ENCODE measurements around the gene NHS.
A peak's percentile ranks its signal among the peaks of the same experiment; 100 is the strongest.

- TF ChIP-seq USF2 (IDR thresholded peaks at IDR 0.05): no peak
- TF ChIP-seq POLR2A (IDR thresholded peaks at IDR 0.05; ENCODE audit: low read length): no peak
- TF ChIP-seq CTCF (IDR thresholded peaks at IDR 0.05): no peak
- no peak for TF ChIP-seq FOSB (CRISPR knock-in tag; IDR thresholded peaks at IDR 0.05)
- no peak for TF ChIP-seq EHMT2 (IDR thresholded peaks at IDR 0.05; ENCODE audit: low read depth)
- TF ChIP-seq RAD21 (conservative IDR thresholded peaks at IDR 0.05 in 1 of 2, IDR thresholded peaks at IDR 0.05 in 1 of 2): no peak; a peak in 1 of 5 replicates
- peak; percentile 48; the same call in 1 of the 2 replicates for TF ChIP-seq MAX (IDR thresholded peaks at IDR 0.05)
- no peak for TF ChIP-seq MYC (IDR thresholded peaks at IDR 0.05; ENCODE audit: borderline replicate concordance, low read length)
- TF ChIP-seq RCOR1 (IDR thresholded peaks at IDR 0.05; ENCODE audit: low read depth, low read length): no peak
These were observed 172.7 kb downstream of the NHS start for GRCh38 chrX:17547658-17548057.

Measured in A549 (cell line).